GM19099 (cell line): ENCODE data around the gene C1orf210.

Experiments used
- POLR2A ChIP-seq: IDR thresholded peaks from 3 replicates; pipeline ENCODE4 v1.6.1; 2011; ENCODE audit warnings: low read depth; ENCODE audit not compliant: insufficient read length; ENCODE audit errors: extremely low read depth

Gene C1orf210

GRCh38 chr1:43305926-43306687 is 20.7 kb upstream of the C1orf210 start:
- TF ChIP-seq POLR2A, result no peak

DNA sequence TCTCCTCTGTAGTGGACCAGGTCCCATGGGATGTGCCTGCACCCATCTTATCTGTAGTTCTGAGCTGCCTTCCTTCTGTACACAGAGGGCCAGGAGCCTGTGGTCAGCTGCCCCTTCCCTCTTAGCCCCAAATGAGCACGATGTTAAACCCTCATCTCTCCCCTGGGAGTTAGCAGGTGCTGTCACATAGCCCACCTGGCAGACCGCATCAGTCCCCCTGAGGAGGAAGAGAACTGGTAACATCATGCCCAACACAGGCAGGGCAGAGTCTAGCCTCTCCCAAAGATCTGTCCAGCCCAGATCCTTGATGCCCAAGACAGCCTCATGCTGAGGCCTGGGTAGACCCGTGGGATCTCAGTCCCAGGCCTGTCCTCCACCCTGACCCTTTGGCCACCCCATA is 20.1 kb upstream of the C1orf210 start:
- TF ChIP-seq POLR2A, result no peak

DNA sequence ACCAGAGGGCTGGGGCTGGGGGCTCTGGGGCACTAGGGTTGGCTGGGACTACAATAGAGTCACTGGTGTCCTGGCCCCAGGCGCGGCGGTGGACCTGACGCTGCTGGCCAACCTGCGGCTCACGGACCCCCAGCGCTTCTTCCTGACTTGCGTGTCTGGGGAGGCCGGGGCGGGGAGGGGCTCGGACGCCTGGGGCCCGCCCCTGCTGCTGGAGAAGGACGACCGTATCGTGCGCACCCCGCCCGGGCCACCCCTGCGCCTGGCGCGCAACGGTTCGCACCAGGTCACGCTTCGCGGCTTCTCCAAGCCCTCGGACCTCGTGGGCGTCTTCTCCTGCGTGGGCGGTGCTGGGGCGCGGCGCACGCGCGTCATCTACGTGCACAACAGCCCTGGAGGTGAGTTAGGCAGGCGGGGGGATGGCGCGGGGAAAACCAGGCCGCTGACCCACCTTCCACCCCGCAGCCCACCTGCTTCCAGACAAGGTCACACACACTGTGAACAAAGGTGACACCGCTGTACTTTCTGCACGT is 19.5 kb upstream of the C1orf210 start:
- TF ChIP-seq POLR2A, result no peak

- no peak for TF ChIP-seq POLR2A
Observed at GRCh38 chr1:43304314-43304681, 18.9 kb upstream of the C1orf210 start.

- no peak for TF ChIP-seq POLR2A
Observed at GRCh38 chr1:43303471-43304313, 18.3 kb upstream of the C1orf210 start.

DNA sequence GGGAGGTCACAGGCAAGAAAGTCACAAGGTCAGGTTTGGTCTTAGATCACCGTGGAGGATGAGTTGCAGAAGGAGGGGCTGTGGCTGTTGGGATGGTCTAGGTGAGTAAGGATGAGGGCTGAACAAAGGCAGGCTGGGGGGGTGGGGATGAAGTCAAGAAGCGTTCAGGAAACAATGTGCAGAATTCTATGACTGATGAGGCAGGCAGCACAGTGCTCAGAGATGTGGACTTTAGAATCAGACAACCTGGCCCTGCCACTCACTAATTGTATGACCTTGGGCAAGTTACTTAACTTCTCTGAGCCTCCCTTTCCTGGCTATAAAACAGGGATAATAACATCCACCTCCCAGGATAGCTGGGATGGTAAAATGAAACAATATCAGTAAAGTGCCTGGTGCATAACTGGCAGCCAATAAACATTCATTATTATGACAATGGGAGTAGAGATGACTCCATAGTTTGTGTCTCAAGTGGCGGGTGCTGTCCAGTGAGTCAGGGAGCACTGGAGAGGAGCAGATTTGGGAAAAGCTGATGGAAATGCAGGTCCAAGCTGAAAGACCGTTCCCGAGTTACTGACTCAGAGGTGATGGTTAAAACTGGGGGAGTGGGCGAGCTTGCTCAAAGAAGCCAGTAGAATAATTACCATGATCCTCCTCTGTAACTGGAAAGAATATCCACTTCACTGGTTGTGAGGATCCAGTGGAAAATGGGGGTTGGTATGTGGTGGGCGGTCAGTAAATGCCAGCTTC is 17.5 kb upstream of the C1orf210 start:
- no peak for TF ChIP-seq POLR2A

- no peak for TF ChIP-seq POLR2A
Observed at GRCh38 chr1:43302201-43302600, 16.8 kb upstream of the C1orf210 start.

- no peak for TF ChIP-seq POLR2A
Observed at GRCh38 chr1:43300378-43301094, 15.2 kb upstream of the C1orf210 start, which contains the start of gene TIE1. TSS of gene TIE1 (plus strand) at chr1:43300982. CDS start at chr1:43301072, 90 bp downstream.

GRCh38 chr1:43299101-43299500 is 13.7 kb upstream of the C1orf210 start:
- TF ChIP-seq POLR2A, result no peak

GRCh38 chr1:43298055-43298454 is 12.7 kb upstream of the C1orf210 start:
- no peak for TF ChIP-seq POLR2A

GRCh38 chr1:43296207-43296606 is 10.8 kb upstream of the C1orf210 start:
- no peak for TF ChIP-seq POLR2A

GRCh38 chr1:43294761-43295160 is 9.4 kb upstream of the C1orf210 start:
- TF ChIP-seq POLR2A, result no peak

GRCh38 chr1:43293896-43294760 is 8.7 kb upstream of the C1orf210 start:
- no peak for TF ChIP-seq POLR2A
